GM18873 (cell line): ENCODE results near the gene DARS2.
"Not testable (repeated sequence)": the region's sequence is repeated elsewhere in the genome, so short reads cannot be mapped to it uniquely, and the experiment has no call there.

ENCODE experiments used
- ATAC-seq: cut with Tn5 transposase; IDR thresholded peaks from one replicate; pipeline ENCODE4 v1.9.1; 2021; ENCODE audit warnings: mild to moderate bottlenecking, moderate library complexity, moderate number of reproducible peaks; ENCODE audit not compliant: unreplicated experiment, low FRiP score

The DARS2 gene

GRCh38 chr1:173824315-173825081 lies at the start of gene DARS2, which contains the start of gene CENPL:
Gene DARS2, plus strand, starts transcription at chr1:173824673. Its CDS starts 557 bp downstream, at chr1:173825230.
Gene CENPL, minus strand, starts transcription at chr1:173824883. Its CDS starts 13,584 bp downstream, at chr1:173811299.
- ATAC-seq: peak; percentile 85

- no peak for ATAC-seq
These were observed 48.8 kb upstream of the DARS2 start for GRCh38 chr1:173775578-173776226.

- no peak for ATAC-seq
These were observed 44.5 kb upstream of the DARS2 start for GRCh38 chr1:173779936-173780335.

- no peak for ATAC-seq
These were observed 39.5 kb upstream of the DARS2 start for GRCh38 chr1:173784997-173785396.

- ATAC-seq: no peak
These were observed 34.6 kb upstream of the DARS2 start for GRCh38 chr1:173789841-173790240.

GRCh38 chr1:173798078-173798477 lies 26.4 kb upstream of the DARS2 start:
- no peak for ATAC-seq

DNA sequence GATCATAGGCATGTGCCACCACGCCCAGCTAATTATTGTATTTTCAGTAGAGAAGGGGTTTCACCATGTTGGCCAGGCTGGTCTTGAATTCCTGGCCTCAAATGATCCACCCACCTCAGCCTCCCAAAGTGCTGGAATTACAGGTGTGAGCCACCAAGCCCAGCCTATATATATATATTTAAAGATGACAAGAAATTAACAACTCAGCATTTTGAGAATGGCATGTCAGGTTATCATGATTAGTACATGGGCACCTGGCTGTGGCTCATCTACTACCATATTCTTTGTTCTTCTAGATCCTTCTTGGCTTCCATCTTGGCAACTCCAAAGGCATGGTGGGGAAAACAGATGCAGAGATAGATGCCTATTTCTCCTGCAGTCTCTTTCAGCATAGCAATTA lies 24.5 kb upstream of the DARS2 start:
- ATAC-seq: not testable (repeated sequence)

- no peak for ATAC-seq
These were observed 21.5 kb upstream of the DARS2 start for GRCh38 chr1:173802961-173803360.

DNA sequence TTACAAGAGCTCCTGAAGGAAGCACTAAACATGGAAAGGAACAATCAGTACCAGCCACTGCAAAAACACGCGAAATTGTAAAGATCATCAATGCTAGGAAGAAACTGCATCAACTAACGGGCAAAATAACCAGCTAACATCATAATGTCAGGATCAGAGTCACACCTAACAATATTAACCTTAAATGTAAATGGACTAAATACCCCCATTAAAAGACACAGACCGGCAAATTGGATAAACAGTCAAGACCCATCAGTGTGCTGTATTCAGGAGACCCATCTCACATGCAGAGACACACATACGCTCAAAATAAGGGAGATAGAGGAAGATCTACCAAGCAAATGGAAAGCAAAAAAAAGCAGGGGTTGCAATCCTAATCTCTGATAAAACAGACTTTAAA lies 10.8 kb upstream of the DARS2 start:
- ATAC-seq: not testable (repeated sequence)

GRCh38 chr1:173818459-173818858 lies 6.0 kb upstream of the DARS2 start:
- ATAC-seq: no peak

GRCh38 chr1:173821680-173822079 lies 2.8 kb upstream of the DARS2 start:
- ATAC-seq: no peak

GRCh38 chr1:173823781-173824314 lies 625 bp upstream of the DARS2 start:
- ATAC-seq: peak; percentile 33

- no peak for ATAC-seq
These were observed 3.1 kb downstream of the DARS2 start for GRCh38 chr1:173827611-173828010.

- no peak for ATAC-seq
These were observed 8.3 kb downstream of the DARS2 start for GRCh38 chr1:173832748-173833147.

- ATAC-seq: no peak
These were observed 27.6 kb downstream of the DARS2 start for GRCh38 chr1:173852105-173852504.

GRCh38 chr1:173853074-173853473 lies 28.6 kb downstream of the DARS2 start:
- ATAC-seq: no peak

DNA sequence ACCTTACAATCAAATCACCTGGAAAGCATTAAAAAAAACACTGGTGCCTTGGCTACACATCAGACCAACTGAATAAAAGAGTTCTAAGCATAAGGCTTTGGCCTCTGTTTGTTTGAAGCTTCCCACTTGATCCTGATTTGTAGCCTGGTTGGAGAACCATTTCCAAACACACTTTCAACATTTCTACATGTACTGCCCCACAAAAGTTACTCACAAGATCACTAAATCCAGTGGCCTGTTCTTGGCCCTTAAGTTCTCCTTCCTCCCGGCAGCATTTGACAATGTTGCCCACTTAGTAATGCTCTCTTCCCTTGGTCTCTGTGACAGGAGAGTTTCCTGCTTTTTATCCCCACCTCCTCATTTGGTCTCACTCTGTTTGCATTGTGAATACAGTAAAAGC lies 31.5 kb downstream of the DARS2 start:
- no peak for ATAC-seq

GRCh38 chr1:173856903-173857302 lies 32.4 kb downstream of the DARS2 start:
- no peak for ATAC-seq

- ATAC-seq: no peak
These were observed 33.0 kb downstream of the DARS2 start for GRCh38 chr1:173857363-173857917.

GRCh38 chr1:173859547-173859946 lies 35.1 kb downstream of the DARS2 start:
- ATAC-seq: not testable (repeated sequence)

DNA sequence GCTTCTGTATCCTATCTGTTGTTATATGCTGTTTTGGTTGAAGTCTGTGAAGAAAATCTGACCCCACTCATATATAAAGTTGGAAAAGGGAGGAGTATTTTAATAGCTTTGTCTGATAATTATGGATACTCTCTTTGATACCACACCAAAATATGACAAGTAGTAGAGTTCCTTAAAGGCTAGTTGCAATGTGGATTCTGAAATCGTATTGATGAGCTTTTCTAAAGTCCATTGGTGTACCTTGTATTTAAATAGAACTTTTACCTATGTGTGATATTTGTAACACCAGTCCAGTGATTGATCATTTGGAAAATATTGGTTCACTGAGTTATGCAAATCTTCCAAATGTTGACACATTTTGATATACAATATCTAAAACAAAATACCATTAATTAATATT lies 35.6 kb downstream of the DARS2 start:
- no peak for ATAC-seq
